Endothelial cell of umbilical vein (primary cell): ENCODE data around the gene SPATA31E1. TPM values are rescaled to one million over a fixed set of nuclear protein-coding genes. Genes with fewer than 3 reads are reported as not detected.

Experiments used
- BruUV-seq: library from RNA; stranded (reverse); fragments of 400-500 nt; replicated peaks from 2 replicates; lab custom pipeline; 2021; lab: Mats Ljungman, UMichigan
- CTCF ChIA-PET: fragments of 300-600, 350-600 bp; sonication (Branson Sonifier 250); formaldehyde crosslinking; loops from one replicate; lab custom pipeline; 2021; ENCODE audit warnings: antibody characterized with exemption, inconsistent platforms; lab: Charles Lee
- POLR2A ChIA-PET: fragments of 300-600, 350-600 bp; sonication (Branson Sonifier 250); formaldehyde crosslinking; loops from one replicate; lab custom pipeline; 2021; ENCODE audit warnings: antibody characterized with exemption, inconsistent platforms; lab: Charles Lee
- DNase-seq: peaks from one replicate; pipeline ENCODE4 v3.0.0-alpha.2; 2011; ENCODE audit warnings: low read depth, low spot score
- FAIRE-seq: peaks from 2 replicates; lab custom pipeline; 2011; peaks lifted over from hg19 to GRCh38; lab: Jason Lieb, UNC
- H2AFZ ChIP-seq: 2 replicates; pipeline ENCODE4 v1.6.0; 2012; ENCODE audit warnings: low read depth, low read length, control low read depth, inconsistent platforms
- H3K27ac ChIP-seq: 2 replicates; pipeline ENCODE4 v1.5.1; 2011; ENCODE audit warnings: low read depth, mild to moderate bottlenecking, control low read depth, low read length, moderate library complexity; ENCODE audit not compliant: insufficient read depth
- H3K27me3 ChIP-seq, 2 experiments: 2 replicates each; pipeline versions ENCODE4 v1.6.0 to v1.6.1; 2011; ENCODE audit warnings: low read length in 2 of 2, mixed read lengths in 1 of 2; ENCODE audit not compliant: control insufficient read depth in 2 of 2, insufficient read depth in 2 of 2
- H3K36me3 ChIP-seq, 2 experiments: 2 replicates in 1 of 2; 3 replicates in 1 of 2; pipeline ENCODE4 v1.5.1; 2011; ENCODE audit warnings: low read length in 2 of 2, mild to moderate bottlenecking in 1 of 2, moderate library complexity in 1 of 2; ENCODE audit not compliant: control insufficient read depth in 2 of 2, insufficient read depth in 2 of 2; ENCODE audit errors: extremely low read depth in 1 of 2
- H3K4me1 ChIP-seq: 3 replicates; pipeline ENCODE4 v1.5.1; 2011; ENCODE audit warnings: mild to moderate bottlenecking, low read length; ENCODE audit not compliant: control insufficient read depth, insufficient read depth; ENCODE audit errors: extremely low read depth
- H3K4me2 ChIP-seq: 2 replicates; pipeline ENCODE4 v1.6.1; 2011; ENCODE audit warnings: low read length, control low read depth, mixed read lengths; ENCODE audit not compliant: insufficient read depth
- H3K4me3 ChIP-seq, 3 experiments: fragments of 200-600 bp in 1 of 3; sonication (generic), shearing (Covaris generic) in 1 of 3; replicated peaks in 1 of 3; 2 replicates each; pipeline ENCODE4 v1.5.1; 2011 to 2016; ENCODE audit warnings: control low read depth in 3 of 3, low read length in 3 of 3, mild to moderate bottlenecking in 2 of 3, inconsistent platforms in 1 of 3, low read depth in 1 of 3, moderate library complexity in 1 of 3; ENCODE audit not compliant: insufficient read depth in 1 of 3
- H3K79me2 ChIP-seq: 2 replicates; pipeline ENCODE4 v1.6.0; 2012; ENCODE audit warnings: low read length, inconsistent platforms; ENCODE audit not compliant: control insufficient read depth, insufficient read depth
- H3K9ac ChIP-seq: replicated peaks from 2 replicates; pipeline ENCODE3; 2011; ENCODE audit warnings: low read length, control low read depth; ENCODE audit not compliant: insufficient read depth; ENCODE audit errors: extremely low read depth
- H3K9me1 ChIP-seq: replicated peaks from 3 replicates; pipeline ENCODE4 v1.6.0; 2011; ENCODE audit warnings: mild to moderate bottlenecking, low read length; ENCODE audit not compliant: control insufficient read depth, insufficient read depth; ENCODE audit errors: extremely low read depth
- H3K9me3 ChIP-seq: replicated peaks from 2 replicates; pipeline ENCODE4 v1.5.1; 2012; ENCODE audit warnings: low read length, inconsistent platforms; ENCODE audit not compliant: control insufficient read depth, insufficient read depth
- H4K20me1 ChIP-seq: replicated peaks from 2 replicates; pipeline ENCODE3; 2011; ENCODE audit warnings: mild to moderate bottlenecking, low read length; ENCODE audit not compliant: control insufficient read depth, insufficient read depth; ENCODE audit errors: extremely low read depth
- EZH2 ChIP-seq: IDR thresholded peaks from 2 replicates; pipeline ENCODE4 v1.6.1; 2012; ENCODE audit warnings: borderline replicate concordance, low read depth, mild to moderate bottlenecking, moderate library complexity, low read length, inconsistent platforms; ENCODE audit not compliant: severe bottlenecking
- FOS ChIP-seq: IDR thresholded peaks from 2 replicates; pipeline ENCODE4 v1.6.1; 2011; ENCODE audit warnings: mild to moderate bottlenecking, low read length, moderate library complexity, borderline replicate concordance; ENCODE audit not compliant: insufficient read depth
- GATA2 ChIP-seq: IDR thresholded peaks from 2 replicates; pipeline ENCODE4 v1.7.0; 2011; ENCODE audit warnings: low read depth, mild to moderate bottlenecking, moderate library complexity, mixed read lengths, low read length; ENCODE audit not compliant: insufficient read length, insufficient read depth
- JUN ChIP-seq: IDR thresholded peaks from 2 replicates; pipeline ENCODE4 v1.6.1; 2011; ENCODE audit warnings: borderline replicate concordance, low read depth; ENCODE audit not compliant: insufficient read length, insufficient read depth
- MYC ChIP-seq: IDR thresholded peaks from one replicate; pipeline ENCODE4 v1.6.1; 2011; ENCODE audit warnings: mild to moderate bottlenecking, low read depth, low read length
- POLR2A ChIP-seq: IDR thresholded peaks from 2 replicates; pipeline ENCODE4 v1.6.1; 2012; ENCODE audit warnings: low read depth, mild to moderate bottlenecking, control low read depth, low read length
- POLR2AphosphoS5 ChIP-seq: IDR thresholded peaks from 2 replicates; pipeline ENCODE4 v1.6.1; 2012; ENCODE audit warnings: low read depth, mild to moderate bottlenecking, control low read depth, low read length, moderate library complexity; ENCODE audit not compliant: insufficient read depth
- dilution Hi-C: fragments of 300-500 bp; cut with MboI; formaldehyde crosslinking; loops from one replicate; pipeline ENCODE4 v1.15.0; 2019; ENCODE audit warnings: low sequenced_read_pairs; ENCODE audit not compliant: extremely low pct_ligation_motif_present
- intact Hi-C: fragments of 100-400 bp; cut with micrococcal nuclease; formaldehyde crosslinking; loops from one replicate; pipeline ENCODE4 v1.10.0; 2022
- polyA plus RNA-seq, 4 experiments: library from polyadenylated mRNA; depleted of rRNA in 3 of 4; stranded (reverse) in 3 of 4; unstranded in 1 of 4; fragments of >200 nt; gene quantifications; 2 replicates each; pipeline versions ENCODE4 v1.2.1 to v1.2.3, GENCODE V29; 2011 to 2012; ENCODE audit warnings: missing spikeins in 1 of 4
- total RNA-seq: library from RNA; stranded (reverse); gene quantifications from 2 replicates; pipeline ENCODE4 v1.2.3, GENCODE V29; 2021
- TF ChIP-seq, protein P1 (sequence below), 2 donors: IDR thresholded peaks; 1 replicate in 1 of 2; 2 replicates in 1 of 2; pipeline ENCODE4 v1.5.1; 2011; ENCODE audit warnings: low read length in 2 of 2, mild to moderate bottlenecking in 2 of 2, moderate library complexity in 2 of 2, control low read depth in 1 of 2, inconsistent platforms in 1 of 2, low read depth in 1 of 2; ENCODE audit not compliant: insufficient read depth in 1 of 2; ENCODE audit errors: extremely low read depth in 1 of 2
- TF ChIP-seq, protein P2 (sequence below): IDR thresholded peaks from 2 replicates; pipeline ENCODE4 v1.6.1; 2011; ENCODE audit not compliant: insufficient read depth, insufficient read length

SPATA31E1 gene
- total and polyA plus RNA-seq, 2 donors (not counting 3 experiments of a cell fraction or from before 2014, with no cell fraction given): not detected

DNA sequence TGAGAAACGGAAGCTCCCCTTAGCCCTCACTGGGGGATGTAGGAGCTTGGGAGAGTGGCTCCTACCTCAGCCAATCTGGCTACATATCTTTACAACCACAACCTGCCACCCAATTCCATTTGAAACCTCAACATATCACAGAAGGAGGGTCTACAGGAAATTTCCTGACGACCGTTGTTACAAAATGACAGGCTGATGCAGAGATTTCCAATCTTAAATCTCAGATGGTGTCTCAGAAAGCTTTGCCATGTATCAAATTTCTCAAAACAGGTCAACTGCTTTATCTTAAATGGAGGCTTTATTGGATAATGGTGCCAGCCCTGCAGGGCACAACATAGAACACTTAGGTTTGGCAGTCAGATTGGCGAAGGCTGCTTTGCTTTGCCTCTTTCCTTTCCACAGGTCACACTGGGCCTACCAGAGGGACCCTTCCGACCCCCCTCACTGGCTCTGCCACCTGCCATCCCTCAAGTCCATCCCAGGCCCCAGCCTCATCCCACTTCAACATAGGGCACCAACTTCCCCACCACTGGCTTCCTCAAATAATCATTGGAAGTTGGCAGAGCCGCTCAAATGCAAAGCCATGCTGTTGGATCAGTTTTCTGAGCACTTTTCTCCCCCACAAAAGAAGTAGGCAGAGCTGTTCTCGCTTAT is 11.1 kb upstream of the SPATA31E1 start:
- no peaks in the 10 kb centered on the region for H3K9me1 ChIP-seq
- no peaks in the 10 kb centered on the region for H3K9me3 ChIP-seq
- TF ChIP-seq, protein P1, sequence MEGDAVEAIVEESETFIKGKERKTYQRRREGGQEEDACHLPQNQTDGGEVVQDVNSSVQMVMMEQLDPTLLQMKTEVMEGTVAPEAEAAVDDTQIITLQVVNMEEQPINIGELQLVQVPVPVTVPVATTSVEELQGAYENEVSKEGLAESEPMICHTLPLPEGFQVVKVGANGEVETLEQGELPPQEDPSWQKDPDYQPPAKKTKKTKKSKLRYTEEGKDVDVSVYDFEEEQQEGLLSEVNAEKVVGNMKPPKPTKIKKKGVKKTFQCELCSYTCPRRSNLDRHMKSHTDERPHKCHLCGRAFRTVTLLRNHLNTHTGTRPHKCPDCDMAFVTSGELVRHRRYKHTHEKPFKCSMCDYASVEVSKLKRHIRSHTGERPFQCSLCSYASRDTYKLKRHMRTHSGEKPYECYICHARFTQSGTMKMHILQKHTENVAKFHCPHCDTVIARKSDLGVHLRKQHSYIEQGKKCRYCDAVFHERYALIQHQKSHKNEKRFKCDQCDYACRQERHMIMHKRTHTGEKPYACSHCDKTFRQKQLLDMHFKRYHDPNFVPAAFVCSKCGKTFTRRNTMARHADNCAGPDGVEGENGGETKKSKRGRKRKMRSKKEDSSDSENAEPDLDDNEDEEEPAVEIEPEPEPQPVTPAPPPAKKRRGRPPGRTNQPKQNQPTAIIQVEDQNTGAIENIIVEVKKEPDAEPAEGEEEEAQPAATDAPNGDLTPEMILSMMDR (IDR thresholded peaks at IDR 0.05; ENCODE audit: extremely low read depth in 1 of 2, insufficient read depth in 1 of 2, low read depth in 1 of 2, low read length in 2 of 2): no peak
- no peak for TF ChIP-seq MYC
- no peak for TF ChIP-seq EZH2
- no peak for TF ChIP-seq POLR2AphosphoS5
- no peak for TF ChIP-seq JUN
- no peak for TF ChIP-seq POLR2A
- TF ChIP-seq, protein P2, sequence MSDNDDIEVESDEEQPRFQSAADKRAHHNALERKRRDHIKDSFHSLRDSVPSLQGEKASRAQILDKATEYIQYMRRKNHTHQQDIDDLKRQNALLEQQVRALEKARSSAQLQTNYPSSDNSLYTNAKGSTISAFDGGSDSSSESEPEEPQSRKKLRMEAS: no peak
- TF ChIP-seq GATA2: no peak
- TF ChIP-seq FOS: no peak
- H3K36me3 ChIP-seq: no peaks in the 10 kb centered on the region
- intact Hi-C loops: no loop called here
- H3K9ac ChIP-seq: no peak overlapping the region
- FAIRE-seq (no peak), DNase-seq (no peak)
- dilution Hi-C loops: no loop called here
- CTCF ChIA-PET: interaction anchor here (0.6 kb wide), 1 partner anchor 1449 kb away, joined by 3 read pairs; no protein-coding TSS in a partner anchor
- H3K4me1 ChIP-seq: no peaks in the 10 kb centered on the region
- no peak overlapping the region for H3K27ac ChIP-seq
- H2AFZ ChIP-seq: no peak overlapping the region
- no peaks in the 10 kb centered on the region for H4K20me1 ChIP-seq
- POLR2A ChIA-PET: no interaction called here
- H3K27me3 ChIP-seq: no peaks in the 10 kb centered on the region
- no TSS peak for BruUV-seq
- no peak overlapping the region for H3K4me3 ChIP-seq
- H3K79me2 ChIP-seq: no peaks in the 10 kb centered on the region
- no peak overlapping the region for H3K4me2 ChIP-seq
